GM21526 (cell line): ENCODE results near the gene ADARB1.

Experiments
- ATAC-seq: cut with Tn5 transposase; IDR thresholded peaks from one replicate; pipeline ENCODE4 v1.9.1; 2021; ENCODE audit warnings: moderate library complexity; ENCODE audit not compliant: unreplicated experiment, low FRiP score

Gene ADARB1

GRCh38 chr21:45039317-45040156 is 34.8 kb upstream of the ADARB1 start:
- ATAC-seq, result no peak

DNA sequence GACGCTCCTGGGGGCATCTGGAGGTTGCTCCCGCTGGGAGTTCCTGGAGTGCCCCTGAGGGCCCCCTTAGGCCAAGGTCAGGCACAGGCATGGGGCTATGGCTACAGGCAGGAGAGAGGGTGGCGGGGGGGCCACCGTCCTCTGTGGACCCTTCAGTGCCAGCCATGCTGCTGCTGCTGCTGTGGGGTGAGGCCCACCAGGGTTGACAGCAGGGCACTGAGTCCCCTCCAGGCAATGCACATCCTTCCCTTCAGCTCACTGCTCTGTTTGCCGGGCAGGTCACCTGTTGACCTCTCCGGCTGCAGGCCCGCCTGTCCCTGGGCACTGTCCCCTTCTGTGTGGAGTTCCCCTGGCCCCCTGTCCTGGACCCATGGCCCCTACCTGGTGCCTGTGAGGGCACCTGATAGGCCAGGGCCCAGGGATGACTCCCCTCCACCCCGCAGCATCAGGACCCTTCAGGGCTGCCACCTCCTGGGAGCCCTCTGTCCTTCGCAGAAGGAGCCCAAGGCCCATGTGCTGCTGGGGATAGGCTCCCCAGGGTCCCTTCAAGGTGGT is 34.1 kb upstream of the ADARB1 start:
- ATAC-seq, result no peak

GRCh38 chr21:45040739-45041138 is 33.6 kb upstream of the ADARB1 start:
- ATAC-seq, result no peak

- ATAC-seq, result no peak
Measured at GRCh38 chr21:45041351-45041805, 33.0 kb upstream of the ADARB1 start.

- ATAC-seq, result no peak
Measured at GRCh38 chr21:45041984-45042663, 32.3 kb upstream of the ADARB1 start.

DNA sequence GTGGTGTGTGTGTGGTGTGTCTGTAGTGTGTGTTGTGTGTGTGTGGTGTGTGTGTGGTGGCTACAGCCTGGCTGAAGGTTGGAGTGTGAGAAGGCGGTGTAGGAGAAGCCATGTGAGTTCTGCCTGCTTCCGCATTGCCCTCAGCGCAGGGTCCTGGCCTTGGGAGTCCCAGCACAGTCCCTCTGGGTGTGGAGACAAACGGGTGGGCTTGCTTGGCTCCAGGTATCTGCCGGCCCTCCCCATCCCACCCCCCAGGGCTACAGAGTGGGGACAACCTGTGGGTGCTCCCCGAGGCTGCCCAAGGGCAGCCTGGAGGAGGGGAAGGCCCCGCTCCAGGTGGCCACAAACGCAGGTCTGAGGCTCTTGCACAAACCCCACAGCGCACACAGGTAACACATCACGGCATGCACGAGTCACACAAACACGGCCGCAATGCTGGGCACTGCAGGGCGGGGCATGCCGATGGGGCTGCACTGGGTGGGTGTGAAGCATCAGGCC is 31.7 kb upstream of the ADARB1 start:
- ATAC-seq, result no peak

- ATAC-seq, result no peak
Measured at GRCh38 chr21:45043541-45044020, 30.8 kb upstream of the ADARB1 start.

- no peak for ATAC-seq
Measured at GRCh38 chr21:45045481-45045880, 28.9 kb upstream of the ADARB1 start.

DNA sequence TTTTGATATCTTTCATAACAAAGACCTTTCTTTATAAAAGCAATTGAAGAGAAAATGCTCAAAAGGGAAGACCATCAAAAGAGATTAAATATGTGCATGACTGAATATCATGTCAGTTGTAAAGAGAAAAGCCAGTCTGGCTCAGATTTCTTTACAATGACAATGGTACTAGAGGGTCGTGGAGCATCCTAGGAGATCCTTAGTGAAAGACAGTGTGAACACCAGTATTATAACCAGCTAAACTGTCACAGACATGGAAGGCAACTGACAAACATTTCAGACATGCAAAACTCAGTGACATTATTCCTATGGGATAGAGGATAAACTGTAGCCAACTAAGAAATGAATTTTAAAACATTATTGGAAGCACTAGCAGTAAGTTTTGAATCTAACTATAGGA is 27.1 kb upstream of the ADARB1 start:
- ATAC-seq, result no peak

DNA sequence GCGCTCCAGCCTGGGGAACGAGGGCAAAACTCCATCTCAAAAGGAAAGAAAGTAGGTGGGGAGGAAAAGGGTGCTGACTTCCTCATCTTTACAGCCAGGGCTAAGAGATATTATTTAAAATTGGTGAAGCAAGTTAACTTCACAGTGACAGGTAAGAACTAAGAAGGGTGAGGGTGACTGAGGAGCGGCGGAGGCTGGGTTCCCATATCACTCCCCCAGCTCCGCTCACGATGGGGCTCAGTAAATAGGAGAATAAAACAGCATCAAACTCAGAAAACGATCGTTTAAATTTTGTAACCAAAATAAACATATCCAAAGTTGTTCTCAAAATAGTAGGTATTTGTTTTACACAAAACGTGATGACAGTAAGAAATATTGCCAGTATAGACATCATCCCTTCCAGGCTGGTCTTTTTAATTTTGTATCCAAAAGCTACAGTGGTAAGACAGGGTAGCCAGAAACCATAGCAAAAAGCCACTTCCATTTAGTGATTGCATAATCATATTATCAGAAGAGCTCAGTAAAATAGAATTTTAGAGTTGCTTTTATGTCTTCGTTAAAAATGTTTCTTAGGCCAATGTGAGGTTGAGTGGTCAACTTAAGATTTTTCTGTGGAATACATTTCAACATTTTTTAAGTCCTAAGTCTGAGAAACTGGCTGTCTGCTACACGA is 26.2 kb upstream of the ADARB1 start:
- no peak for ATAC-seq

GRCh38 chr21:45048968-45049367 is 25.4 kb upstream of the ADARB1 start:
- no peak for ATAC-seq

GRCh38 chr21:45049714-45050344 is 24.6 kb upstream of the ADARB1 start:
- no peak for ATAC-seq

GRCh38 chr21:45050345-45050796 is 24.0 kb upstream of the ADARB1 start:
- no peak for ATAC-seq

DNA sequence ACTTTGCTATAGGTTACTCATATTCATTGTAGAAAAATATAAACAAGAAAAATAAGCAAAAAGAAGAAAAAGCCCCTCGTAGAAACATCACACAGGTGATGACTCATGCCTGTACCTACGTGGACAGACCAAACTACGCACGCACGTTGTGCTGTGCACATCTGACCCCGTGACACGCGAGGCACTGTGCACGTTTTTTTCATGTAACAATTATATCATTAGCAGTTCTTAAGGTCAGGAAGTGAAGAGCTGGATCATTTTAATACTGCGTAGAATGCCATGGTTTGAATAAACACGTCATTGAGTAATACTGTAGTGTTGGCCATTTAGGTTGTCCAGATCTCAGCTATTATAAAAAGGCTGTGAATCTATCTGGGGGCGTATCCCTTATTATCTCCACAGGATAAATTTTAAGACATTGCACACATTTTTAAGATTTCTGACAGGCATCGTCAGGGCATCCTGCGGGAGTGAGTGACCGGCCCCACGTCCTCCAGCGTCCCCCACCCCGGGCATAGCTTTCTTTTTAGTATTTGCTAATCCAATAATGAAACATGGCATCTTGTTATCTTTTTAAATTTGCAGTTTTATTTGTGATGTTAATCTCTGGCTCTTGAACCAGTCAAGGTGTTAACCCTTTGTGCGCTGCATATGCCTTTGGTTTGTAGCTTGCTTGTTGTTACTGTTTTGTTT is 23.4 kb upstream of the ADARB1 start:
- no peak for ATAC-seq

DNA sequence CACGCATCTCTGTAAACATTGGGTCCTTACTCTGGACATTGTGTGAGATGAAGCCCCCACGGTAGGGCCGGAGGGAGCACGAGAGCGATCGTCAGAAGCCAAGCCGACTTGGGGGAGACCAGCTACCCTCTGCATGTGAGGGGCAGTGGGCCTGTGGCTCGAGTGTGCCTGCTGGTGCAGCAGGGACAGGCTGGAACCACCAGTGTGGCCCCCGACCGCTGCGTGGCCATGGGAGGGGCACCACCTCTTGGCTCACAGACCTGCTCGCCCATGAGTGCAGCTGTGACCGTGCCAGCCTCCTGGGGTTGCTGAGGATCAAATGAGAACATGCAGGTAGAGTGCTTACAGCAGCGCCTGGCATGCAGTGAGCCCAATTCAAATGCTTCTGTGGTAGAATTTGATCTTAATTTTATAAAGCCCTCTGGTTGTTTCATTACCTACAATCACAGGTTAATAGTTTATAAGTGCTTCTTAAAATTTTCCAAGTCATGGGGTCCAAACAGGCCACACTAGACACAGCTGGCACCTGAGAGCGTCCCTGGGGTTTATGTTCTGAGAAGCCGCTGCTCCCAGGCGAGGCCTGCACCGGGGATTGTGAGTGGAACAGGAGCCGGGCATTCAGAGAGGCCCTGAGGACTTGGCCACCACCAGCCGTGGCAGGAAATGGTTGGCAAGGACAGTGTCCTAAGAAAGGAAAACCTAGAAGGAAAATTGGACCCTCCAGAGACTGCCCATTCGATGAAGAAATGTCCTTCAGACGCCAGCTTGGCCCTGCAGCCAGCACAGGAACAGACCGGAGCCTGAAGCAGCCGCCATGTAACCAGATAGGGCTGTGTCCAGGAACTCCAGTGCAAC is 22.6 kb upstream of the ADARB1 start:
- no peak for ATAC-seq

DNA sequence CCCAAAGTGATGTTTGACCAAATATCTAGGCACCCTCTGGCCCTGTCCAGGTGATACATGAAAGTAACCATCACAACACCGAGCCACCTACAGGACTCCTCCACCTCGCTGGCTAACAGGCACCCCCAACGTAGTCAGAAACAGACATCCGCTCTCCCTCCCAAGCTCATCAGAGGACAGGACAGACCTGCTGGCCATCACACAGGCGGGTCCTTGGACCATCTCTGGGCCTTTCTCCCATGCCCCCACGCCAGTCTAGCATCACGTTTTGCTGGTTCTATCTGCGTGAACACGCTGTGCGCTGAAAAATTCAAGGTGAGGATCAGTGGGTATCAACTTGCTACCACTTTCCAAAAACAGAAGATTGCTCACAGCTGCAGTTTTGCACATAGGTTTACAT is 21.4 kb upstream of the ADARB1 start:
- ATAC-seq, result no peak

DNA sequence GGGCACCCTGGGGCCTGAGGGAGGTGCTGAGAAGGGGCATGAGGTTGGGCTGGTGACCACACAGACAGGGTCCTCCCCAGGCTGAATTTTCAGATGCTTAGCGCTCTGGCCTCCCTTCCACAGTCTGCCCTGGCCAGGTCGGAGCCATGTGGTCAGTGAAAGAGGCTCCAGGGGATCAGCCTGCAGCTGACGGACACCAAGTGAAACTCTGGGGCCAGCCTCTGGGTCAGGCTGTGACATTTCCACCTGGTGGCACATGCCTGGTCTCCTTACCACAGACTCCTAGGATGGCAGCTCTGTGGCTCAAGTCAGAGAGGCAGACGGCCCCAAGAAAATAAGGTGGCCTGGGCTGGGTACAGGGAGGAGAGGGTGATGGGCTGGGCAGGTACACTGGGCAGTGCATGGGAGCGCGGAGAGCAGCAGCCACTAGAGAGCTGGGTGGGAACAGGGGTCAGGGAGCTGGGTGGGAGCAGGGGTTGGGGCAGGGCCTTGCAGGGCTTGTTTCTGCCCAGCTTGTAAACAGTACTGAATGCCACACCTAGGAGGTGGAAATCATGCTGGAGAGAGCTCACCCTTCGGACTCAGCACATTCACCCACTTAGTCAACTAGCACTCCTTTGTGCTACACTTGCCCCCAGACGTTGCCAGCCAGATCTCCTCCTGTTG is 20.7 kb upstream of the ADARB1 start:
- no peak for ATAC-seq

- no peak for ATAC-seq
Measured at GRCh38 chr21:45054227-45054926, 20.0 kb upstream of the ADARB1 start.
